Thoracic aorta (tissue), 2 donors: ENCODE results near the gene SLC13A5. TPM values are rescaled to one million over a fixed set of nuclear protein-coding genes. Genes with fewer than 3 reads are reported as not detected.

Source experiments
- ATAC-seq: fragments of 150-250 bp; one replicate; pipeline ENCODE4 v1.8.0; 2017; ENCODE audit warnings: low read depth; ENCODE audit not compliant: insufficient number of reproducible peaks, low FRiP score
- DNase-seq: peaks from one replicate; pipeline ENCODE4 v3.0.0-alpha.2; 2020; ENCODE audit warnings: low spot score
- H3K27ac ChIP-seq, 2 donors: fragments of 200-600 bp; sonication (generic); 1 replicate in 1 of 2; 2 replicates in 1 of 2; pipeline ENCODE4 v1.5.1; 2016; ENCODE audit warnings: mild to moderate bottlenecking in 2 of 2, moderate library complexity in 2 of 2
- H3K27me3 ChIP-seq: fragments of 200-600 bp; sonication (generic); replicated peaks from 2 replicates; pipeline ENCODE4 v1.6.0; 2016; ENCODE audit warnings: mild to moderate bottlenecking; ENCODE audit not compliant: insufficient read depth
- H3K36me3 ChIP-seq: fragments of 200-600 bp; sonication (generic); one replicate; pipeline ENCODE4 v1.5.1; 2016
- H3K4me1 ChIP-seq, 2 donors: fragments of 200-600 bp; sonication (generic); 1 replicate in 1 of 2; 2 replicates in 1 of 2; pipeline versions ENCODE4 v1.5.1 to v1.6.0; 2016; ENCODE audit warnings: low read depth in 2 of 2, mild to moderate bottlenecking in 1 of 2; ENCODE audit not compliant: control insufficient read depth in 1 of 2
- H3K4me3 ChIP-seq: fragments of 200-600 bp; sonication (generic); 2 replicates; pipeline ENCODE4 v1.5.1; 2016; ENCODE audit warnings: mild to moderate bottlenecking
- H3K9me3 ChIP-seq: fragments of 200-600 bp; sonication (generic); 2 replicates; pipeline ENCODE4 v1.5.1; 2016
- total RNA-seq, 2 donors: library from RNA; depleted of rRNA; stranded (reverse); fragments of >200 nt; gene quantifications; one replicate each; pipeline versions ENCODE4 v1.1.0 to v1.2.3, GENCODE V29; 2016
- TF ChIP-seq, protein P1 (sequence below): fragments of 200-600 bp; sonication (generic); IDR thresholded peaks from one replicate; pipeline ENCODE4 v1.5.1; 2019; ENCODE audit warnings: antibody characterized with exemption

Gene SLC13A5
- total RNA-seq, 2 donors from 2014 or later = not detected

DNA sequence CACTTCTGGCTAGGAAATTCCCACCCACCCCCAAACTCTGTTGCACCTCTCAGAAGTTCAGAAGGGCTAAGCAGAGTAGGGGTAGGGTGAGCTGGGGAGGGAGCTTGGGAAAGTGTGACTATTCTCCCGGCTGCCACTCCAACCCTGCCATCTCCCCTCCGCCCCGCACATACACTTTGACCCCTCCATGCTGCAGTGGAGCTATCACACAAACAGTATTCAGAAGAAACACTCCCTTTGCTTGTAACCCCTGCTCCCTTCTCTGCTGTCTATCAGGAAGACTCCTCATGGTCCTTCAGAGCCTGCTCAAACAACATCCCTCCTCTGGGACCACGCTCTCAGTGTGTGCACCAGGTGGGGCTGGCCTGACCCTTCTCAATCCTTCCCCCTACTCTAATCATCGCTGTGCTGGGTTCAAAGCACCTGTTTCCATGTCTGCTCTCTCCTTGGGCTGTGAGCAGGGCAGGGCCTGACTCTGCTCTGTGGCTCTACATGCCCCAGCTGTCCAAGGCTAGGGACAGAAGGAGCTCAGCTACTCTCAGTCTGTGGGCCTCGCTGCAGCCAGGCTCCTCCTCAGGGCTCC, 8.6 kb downstream of the SLC13A5 start:
- TF ChIP-seq, protein P1, sequence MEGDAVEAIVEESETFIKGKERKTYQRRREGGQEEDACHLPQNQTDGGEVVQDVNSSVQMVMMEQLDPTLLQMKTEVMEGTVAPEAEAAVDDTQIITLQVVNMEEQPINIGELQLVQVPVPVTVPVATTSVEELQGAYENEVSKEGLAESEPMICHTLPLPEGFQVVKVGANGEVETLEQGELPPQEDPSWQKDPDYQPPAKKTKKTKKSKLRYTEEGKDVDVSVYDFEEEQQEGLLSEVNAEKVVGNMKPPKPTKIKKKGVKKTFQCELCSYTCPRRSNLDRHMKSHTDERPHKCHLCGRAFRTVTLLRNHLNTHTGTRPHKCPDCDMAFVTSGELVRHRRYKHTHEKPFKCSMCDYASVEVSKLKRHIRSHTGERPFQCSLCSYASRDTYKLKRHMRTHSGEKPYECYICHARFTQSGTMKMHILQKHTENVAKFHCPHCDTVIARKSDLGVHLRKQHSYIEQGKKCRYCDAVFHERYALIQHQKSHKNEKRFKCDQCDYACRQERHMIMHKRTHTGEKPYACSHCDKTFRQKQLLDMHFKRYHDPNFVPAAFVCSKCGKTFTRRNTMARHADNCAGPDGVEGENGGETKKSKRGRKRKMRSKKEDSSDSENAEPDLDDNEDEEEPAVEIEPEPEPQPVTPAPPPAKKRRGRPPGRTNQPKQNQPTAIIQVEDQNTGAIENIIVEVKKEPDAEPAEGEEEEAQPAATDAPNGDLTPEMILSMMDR = no peak
- DNase-seq = no peak
- H3K27me3 ChIP-seq = no peaks in the 10 kb centered on the region

DNA sequence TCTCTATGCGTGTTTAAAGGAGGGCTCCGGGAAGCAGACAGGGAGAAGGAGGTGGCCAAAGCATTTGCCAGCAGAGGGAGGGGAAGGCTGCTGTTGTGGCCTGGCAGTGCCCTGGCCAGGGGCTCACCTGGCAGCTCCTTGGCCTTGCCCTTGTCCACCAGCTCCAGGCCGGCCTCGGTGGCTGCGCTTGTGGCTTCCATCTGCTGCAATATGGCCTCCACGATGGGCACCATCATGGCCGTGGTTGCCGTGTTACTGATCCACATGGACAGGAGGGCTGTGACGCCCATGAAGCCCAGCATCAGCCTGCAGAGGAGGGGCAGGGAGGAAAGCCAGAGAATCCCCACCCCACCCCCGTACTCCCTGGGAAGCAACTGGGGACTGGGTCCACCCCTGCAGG, 9.4 kb downstream of the SLC13A5 start:
- ATAC-seq = no peak
- no peaks in the 10 kb centered on the region for H3K27me3 ChIP-seq
- H3K9me3 ChIP-seq = no peaks in the 10 kb centered on the region
- TF ChIP-seq, protein P1 = no peak
- DNase-seq = no peak
- no peak overlapping the region for H3K4me3 ChIP-seq
- H3K4me1 ChIP-seq = no peaks in the 10 kb centered on the region
- H3K27ac ChIP-seq = no peak overlapping the region
- H3K36me3 ChIP-seq = no peaks in the 10 kb centered on the region

More for the DNA sequence above, 8.6 kb downstream of the SLC13A5 start:
- Histone ChIP-seq H3K27ac (no peak overlapping the region), H3K36me3 (no peaks in the 10 kb centered on the region), H3K4me1 (no peaks in the 10 kb centered on the region), H3K9me3 (no peaks in the 10 kb centered on the region), H3K4me3 (no peak overlapping the region)
- no peak for ATAC-seq

DNA sequence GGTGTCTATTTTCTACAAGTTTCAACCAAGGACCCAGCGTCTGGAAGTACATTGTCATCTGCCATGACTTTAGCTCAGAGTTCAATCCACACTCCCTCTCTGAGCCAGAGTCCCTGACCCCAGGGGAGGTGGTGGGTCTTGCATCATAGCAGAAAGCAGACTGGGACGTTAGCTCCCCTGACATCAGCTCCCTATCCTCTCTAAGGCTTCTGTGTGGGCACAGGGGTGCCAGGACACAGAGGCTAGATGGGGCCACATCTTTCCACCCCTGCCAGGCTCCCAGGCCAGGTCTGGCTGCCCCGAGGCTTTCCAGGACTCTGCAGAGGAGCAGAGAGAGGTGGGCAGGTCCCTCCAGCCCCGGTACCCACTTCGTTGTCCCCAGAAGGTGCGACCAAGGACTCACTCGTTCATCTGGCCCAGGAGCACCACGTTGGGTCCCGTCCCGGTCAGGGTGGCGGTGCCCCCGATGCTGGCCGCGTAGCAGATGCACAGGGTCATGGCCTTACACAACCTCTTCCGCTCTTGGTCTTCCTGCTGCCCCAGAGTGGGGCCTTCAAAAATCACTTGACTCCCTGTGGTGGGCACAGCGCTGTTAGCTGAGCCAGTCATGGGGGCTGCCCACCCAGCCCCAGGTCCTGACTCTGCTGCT, 10.5 kb downstream of the SLC13A5 start:
- no peak for DNase-seq
- H3K36me3 ChIP-seq = no peaks in the 10 kb centered on the region
- H3K27ac ChIP-seq = no peak overlapping the region
- no peaks in the 10 kb centered on the region for H3K4me1 ChIP-seq
- no peak overlapping the region for H3K4me3 ChIP-seq
- ATAC-seq = no peak
- H3K9me3 ChIP-seq = no peaks in the 10 kb centered on the region
- no peaks in the 10 kb centered on the region for H3K27me3 ChIP-seq
- TF ChIP-seq, protein P1 = no peak

DNA sequence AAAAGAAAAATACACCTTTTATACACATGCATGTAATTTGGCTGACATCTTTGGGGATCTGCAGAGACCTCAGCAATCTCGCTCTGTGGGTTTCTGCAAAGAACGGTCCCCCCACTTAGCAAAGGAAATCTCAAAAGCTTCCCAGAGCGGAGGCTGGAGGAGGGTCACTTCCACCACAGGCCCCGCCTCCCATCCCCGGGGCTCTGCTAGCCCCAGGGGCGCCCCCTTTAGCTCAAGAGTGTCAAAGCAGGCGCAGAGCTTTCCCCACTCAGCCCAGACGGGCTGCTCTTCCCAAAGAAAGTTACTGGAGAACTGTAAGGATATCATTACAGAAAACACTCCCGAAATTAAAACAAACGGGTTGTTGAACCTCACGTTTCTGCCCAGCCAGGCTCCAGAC, 11.4 kb downstream of the SLC13A5 start:
- no peak for ATAC-seq

DNA sequence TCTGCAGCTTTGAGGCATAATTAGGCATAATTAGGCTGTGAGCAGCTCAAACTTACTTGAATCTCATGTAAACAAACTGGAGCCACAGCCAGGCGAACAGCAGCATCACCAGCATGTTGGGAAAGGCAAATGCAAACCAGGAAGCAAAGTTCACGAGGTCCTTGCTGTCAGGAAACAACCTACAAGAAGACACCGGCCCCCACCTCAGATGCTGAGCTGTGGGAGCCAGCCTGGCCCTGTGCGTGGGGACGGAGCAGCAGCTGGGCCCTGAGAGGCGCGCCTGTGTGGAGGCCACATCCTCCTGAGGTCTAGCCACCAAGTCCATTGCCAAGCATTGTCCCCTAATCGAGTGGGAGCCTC, 12.2 kb downstream of the SLC13A5 start:
- H3K9me3 ChIP-seq = no peaks in the 10 kb centered on the region
- ATAC-seq = no peak
- no peaks in the 10 kb centered on the region for H3K36me3 ChIP-seq
- DNase-seq = no peak
- H3K27ac ChIP-seq = no peak overlapping the region
- TF ChIP-seq, protein P1 = no peak
- H3K27me3 ChIP-seq = no peaks in the 10 kb centered on the region
- H3K4me3 ChIP-seq = no peak overlapping the region
- no peaks in the 10 kb centered on the region for H3K4me1 ChIP-seq

More for the DNA sequence above, 11.4 kb downstream of the SLC13A5 start:
- no peak overlapping the region for H3K4me3 ChIP-seq
- no peaks in the 10 kb centered on the region for H3K36me3 ChIP-seq
- no peaks in the 10 kb centered on the region for H3K4me1 ChIP-seq
- H3K9me3 ChIP-seq = no peaks in the 10 kb centered on the region
- H3K27me3 ChIP-seq = no peaks in the 10 kb centered on the region
- H3K27ac ChIP-seq = no peak overlapping the region
- DNase-seq = no peak
- TF ChIP-seq, protein P1 = no peak
